Astrocyte (in vitro differentiated cells and primary cell): ENCODE results near the gene CAPZA2. TPM values are rescaled to one million over a fixed set of nuclear protein-coding genes. Genes with fewer than 3 reads are reported as not detected.

ENCODE experiments used
- DNase-seq: peaks from one replicate; pipeline ENCODE4 v3.0.0-alpha.2; 2010; ENCODE audit warnings: low read depth
- FAIRE-seq: peaks from 2 replicates; lab custom pipeline; 2011; peaks lifted over from hg19 to GRCh38; lab: Jason Lieb, UNC
- H2AFZ ChIP-seq: 2 replicates; pipeline ENCODE4 v1.6.0; 2012; ENCODE audit warnings: low read depth, low read length, inconsistent platforms
- H3K27ac ChIP-seq: 2 replicates; pipeline ENCODE4 v1.5.1; 2011; ENCODE audit warnings: low read depth, low read length, inconsistent platforms
- H3K27me3 ChIP-seq: 2 replicates; pipeline ENCODE4 v1.6.0; 2011; ENCODE audit warnings: low read length, inconsistent platforms; ENCODE audit not compliant: insufficient read depth
- H3K36me3 ChIP-seq: 2 replicates; pipeline ENCODE4 v1.5.1; 2011; ENCODE audit warnings: low read length, inconsistent platforms; ENCODE audit not compliant: insufficient read depth
- H3K4me1 ChIP-seq: 2 replicates; pipeline ENCODE4 v1.5.1; 2011; ENCODE audit warnings: low read length, inconsistent platforms; ENCODE audit not compliant: insufficient read depth
- H3K4me2 ChIP-seq: 2 replicates; pipeline ENCODE4 v1.6.0; 2012; ENCODE audit warnings: low read length, inconsistent platforms
- H3K4me3 ChIP-seq: 2 replicates; pipeline ENCODE4 v1.5.1; 2011; ENCODE audit warnings: low read depth, mild to moderate bottlenecking, low read length, inconsistent platforms; ENCODE audit not compliant: insufficient read depth
- H3K79me2 ChIP-seq: 2 replicates; pipeline ENCODE4 v1.6.0; 2012; ENCODE audit warnings: mild to moderate bottlenecking, low read length, inconsistent platforms; ENCODE audit not compliant: insufficient read depth
- H3K9ac ChIP-seq: 2 replicates; pipeline ENCODE4 v1.6.0; 2012; ENCODE audit warnings: mild to moderate bottlenecking, low read length, inconsistent platforms
- H3K9me3 ChIP-seq: 2 replicates; pipeline ENCODE4 v1.5.1; 2012; ENCODE audit warnings: low read depth, mild to moderate bottlenecking, low read length, inconsistent platforms; ENCODE audit not compliant: insufficient read depth
- H4K20me1 ChIP-seq: 2 replicates; pipeline ENCODE4 v1.6.0; 2012; ENCODE audit warnings: low read length, inconsistent platforms; ENCODE audit not compliant: insufficient read depth
- H3K27ac Mint-ChIP-seq: one replicate; pipeline ENCODE4 v1.8.0; 2021; ENCODE audit warnings: mild to moderate bottlenecking, mixed read lengths; ENCODE audit not compliant: unreplicated experiment
- H3K27me3 Mint-ChIP-seq: one replicate; pipeline ENCODE4 v1.8.0; 2021; ENCODE audit warnings: low read depth, mixed read lengths; ENCODE audit not compliant: unreplicated experiment
- H3K36me3 Mint-ChIP-seq: one replicate; pipeline ENCODE4 v1.8.0; 2021; ENCODE audit warnings: low read depth, mixed read lengths; ENCODE audit not compliant: unreplicated experiment
- H3K4me1 Mint-ChIP-seq: one replicate; pipeline ENCODE4 v1.8.0; 2021; ENCODE audit warnings: low read depth, mixed read lengths; ENCODE audit not compliant: unreplicated experiment
- H3K4me3 Mint-ChIP-seq: one replicate; pipeline ENCODE4 v1.8.0; 2021; ENCODE audit warnings: mild to moderate bottlenecking, moderate library complexity, mixed read lengths; ENCODE audit not compliant: unreplicated experiment
- H3K9me3 Mint-ChIP-seq: one replicate; pipeline ENCODE4 v1.8.0; 2021; ENCODE audit warnings: mild to moderate bottlenecking, mixed read lengths; ENCODE audit not compliant: unreplicated experiment
- EZH2 ChIP-seq: IDR thresholded peaks from 2 replicates; pipeline ENCODE4 v1.6.1; 2012; ENCODE audit warnings: mild to moderate bottlenecking, low read length, inconsistent platforms; ENCODE audit not compliant: insufficient read depth
- total RNA-seq: library from RNA; stranded (reverse); gene quantifications from 2 replicates; pipeline ENCODE4 v1.2.1, GENCODE V29; 2021
- TF ChIP-seq, protein P1 (sequence below): IDR thresholded peaks from 2 replicates; pipeline ENCODE4 v1.5.1; 2011; ENCODE audit warnings: low read depth, mild to moderate bottlenecking, inconsistent platforms, low read length, moderate library complexity; ENCODE audit not compliant: insufficient read depth

Gene CAPZA2
- total RNA-seq, 1 donor from 2014 or later = 261 TPM

DNA sequence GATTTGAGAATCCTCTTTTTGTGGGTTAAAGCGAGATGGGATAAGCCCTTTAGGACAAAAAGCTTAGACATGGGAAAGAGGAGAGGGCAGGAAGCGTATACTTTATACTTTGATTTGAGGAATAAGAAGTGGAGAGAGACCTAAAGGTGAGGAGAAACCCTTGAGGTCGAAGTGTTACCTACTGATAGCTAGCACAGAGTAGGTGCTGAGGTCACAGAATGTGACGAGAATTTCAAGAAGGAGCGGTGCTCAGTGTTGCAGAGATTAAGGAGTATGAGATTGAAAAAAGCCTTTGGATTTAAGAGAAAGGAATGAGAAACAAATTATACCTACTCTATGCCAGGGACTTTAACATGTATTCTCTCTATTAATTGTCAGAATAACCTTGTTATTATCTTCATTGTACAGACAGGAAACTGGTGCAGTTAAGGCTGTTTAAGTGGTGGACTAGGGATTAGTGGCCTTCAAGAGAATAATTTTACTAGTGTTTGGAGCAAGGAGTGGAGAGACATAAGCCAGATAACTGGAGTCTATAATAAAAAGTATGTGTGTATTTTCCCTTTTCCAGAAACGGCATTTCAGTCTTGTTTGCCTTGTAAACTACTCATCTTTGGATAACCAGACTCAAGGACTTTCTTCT, 8.8 kb downstream of the CAPZA2 start:
- no peak for TF ChIP-seq EZH2
- TF ChIP-seq, protein P1, sequence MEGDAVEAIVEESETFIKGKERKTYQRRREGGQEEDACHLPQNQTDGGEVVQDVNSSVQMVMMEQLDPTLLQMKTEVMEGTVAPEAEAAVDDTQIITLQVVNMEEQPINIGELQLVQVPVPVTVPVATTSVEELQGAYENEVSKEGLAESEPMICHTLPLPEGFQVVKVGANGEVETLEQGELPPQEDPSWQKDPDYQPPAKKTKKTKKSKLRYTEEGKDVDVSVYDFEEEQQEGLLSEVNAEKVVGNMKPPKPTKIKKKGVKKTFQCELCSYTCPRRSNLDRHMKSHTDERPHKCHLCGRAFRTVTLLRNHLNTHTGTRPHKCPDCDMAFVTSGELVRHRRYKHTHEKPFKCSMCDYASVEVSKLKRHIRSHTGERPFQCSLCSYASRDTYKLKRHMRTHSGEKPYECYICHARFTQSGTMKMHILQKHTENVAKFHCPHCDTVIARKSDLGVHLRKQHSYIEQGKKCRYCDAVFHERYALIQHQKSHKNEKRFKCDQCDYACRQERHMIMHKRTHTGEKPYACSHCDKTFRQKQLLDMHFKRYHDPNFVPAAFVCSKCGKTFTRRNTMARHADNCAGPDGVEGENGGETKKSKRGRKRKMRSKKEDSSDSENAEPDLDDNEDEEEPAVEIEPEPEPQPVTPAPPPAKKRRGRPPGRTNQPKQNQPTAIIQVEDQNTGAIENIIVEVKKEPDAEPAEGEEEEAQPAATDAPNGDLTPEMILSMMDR = no peak
- H3K4me2 ChIP-seq = peak overlapping the region; percentile 24
- H3K27ac Mint-ChIP-seq = no peak overlapping the region
- no peak overlapping the region for H3K27ac ChIP-seq
- peaks cover 41% of the 10 kb centered on the region for H3K4me1 Mint-ChIP-seq
- H3K36me3 ChIP-seq = no peaks in the 10 kb centered on the region
- peaks cover 3% of the 10 kb centered on the region for H3K36me3 Mint-ChIP-seq
- H3K9me3 Mint-ChIP-seq = no peaks in the 10 kb centered on the region
- H3K27me3 ChIP-seq = no peaks in the 10 kb centered on the region
- H2AFZ ChIP-seq = no peak overlapping the region
- H3K4me1 ChIP-seq = no peaks in the 10 kb centered on the region
- no peak for FAIRE-seq
- no peak overlapping the region for H3K4me3 ChIP-seq
- no peak overlapping the region for H3K9ac ChIP-seq
- DNase-seq = no peak
- no peak overlapping the region for H3K4me3 Mint-ChIP-seq
- no peaks in the 10 kb centered on the region for H3K27me3 Mint-ChIP-seq
- H3K9me3 ChIP-seq = no peaks in the 10 kb centered on the region
- H3K79me2 ChIP-seq = peaks cover 99% of the 10 kb centered on the region
- H4K20me1 ChIP-seq = peaks cover 97% of the 10 kb centered on the region

DNA sequence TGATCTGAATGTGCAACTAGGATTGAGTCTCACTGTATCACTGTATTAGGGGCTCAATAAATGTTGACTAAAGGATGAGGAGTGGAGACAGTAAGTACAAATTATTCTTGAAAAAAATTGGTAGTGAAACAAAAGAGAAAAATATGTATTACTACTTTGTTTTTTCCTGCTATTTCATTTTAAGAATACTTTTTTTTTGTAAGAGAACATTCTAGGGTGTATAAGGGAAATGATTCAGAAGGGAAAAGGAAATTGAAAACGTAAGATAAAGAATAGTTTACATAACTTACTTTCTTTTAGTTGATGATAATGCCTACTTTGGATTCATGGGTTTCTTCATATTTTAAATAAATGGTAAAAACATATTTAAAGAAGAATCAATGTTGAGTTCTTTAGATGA, 9.6 kb downstream of the CAPZA2 start:
- H3K9ac ChIP-seq = no peak overlapping the region
- no peaks in the 10 kb centered on the region for H3K27me3 ChIP-seq
- no peak overlapping the region for H3K4me3 ChIP-seq
- H3K79me2 ChIP-seq = peaks cover 99% of the 10 kb centered on the region
- H2AFZ ChIP-seq = no peak overlapping the region
- no peaks in the 10 kb centered on the region for H3K27me3 Mint-ChIP-seq
- H3K36me3 ChIP-seq = no peaks in the 10 kb centered on the region
- H4K20me1 ChIP-seq = peaks cover 98% of the 10 kb centered on the region
- peaks cover 37% of the 10 kb centered on the region for H3K4me1 Mint-ChIP-seq
- FAIRE-seq (no peak), DNase-seq (no peak)
- no peak overlapping the region for H3K27ac Mint-ChIP-seq
- H3K9me3 ChIP-seq = no peaks in the 10 kb centered on the region
- no peak overlapping the region for H3K4me3 Mint-ChIP-seq
- no peaks in the 10 kb centered on the region for H3K4me1 ChIP-seq
- no peaks in the 10 kb centered on the region for H3K9me3 Mint-ChIP-seq
- peaks cover 3% of the 10 kb centered on the region for H3K36me3 Mint-ChIP-seq
- H3K27ac ChIP-seq = no peak overlapping the region
- H3K4me2 ChIP-seq = peak overlapping the region; percentile 24
- TF ChIP-seq EZH2 = no peak
- TF ChIP-seq, protein P1 = no peak

DNA sequence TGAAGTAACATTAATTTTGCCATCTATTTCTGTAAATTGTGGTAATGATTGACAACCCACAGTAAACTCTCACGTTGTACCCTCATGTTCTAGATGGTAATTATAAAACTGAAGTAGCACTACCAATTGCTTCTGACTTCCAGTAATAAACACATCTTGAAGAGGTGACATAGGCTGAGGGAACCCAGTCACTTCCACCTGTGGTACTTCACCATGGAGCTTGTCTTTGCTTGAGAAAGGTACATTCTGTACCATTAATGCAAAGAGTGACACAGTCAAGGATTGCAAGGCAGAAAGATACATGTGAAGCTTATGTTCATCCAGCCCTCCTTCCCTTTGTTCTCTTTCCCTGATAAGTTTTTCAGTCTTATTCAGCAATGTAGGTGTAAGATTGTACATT, 11.2 kb downstream of the CAPZA2 start:
- no peak for FAIRE-seq
- TF ChIP-seq, protein P1 = no peak
- no peak for TF ChIP-seq EZH2
- H3K36me3 Mint-ChIP-seq = peaks cover 3% of the 10 kb centered on the region
- peaks cover 97% of the 10 kb centered on the region for H4K20me1 ChIP-seq
- no peak overlapping the region for H3K4me3 Mint-ChIP-seq
- H3K9ac ChIP-seq = no peak overlapping the region
- H3K9me3 ChIP-seq = no peaks in the 10 kb centered on the region
- H2AFZ ChIP-seq = no peak overlapping the region
- no peak overlapping the region for H3K27ac ChIP-seq
- peaks cover 99% of the 10 kb centered on the region for H3K79me2 ChIP-seq
- peaks cover 29% of the 10 kb centered on the region for H3K4me1 Mint-ChIP-seq
- H3K27ac Mint-ChIP-seq = no peak overlapping the region
- no peak overlapping the region for H3K4me2 ChIP-seq
- no peaks in the 10 kb centered on the region for H3K9me3 Mint-ChIP-seq
- H3K4me3 ChIP-seq = no peak overlapping the region
- no peaks in the 10 kb centered on the region for H3K4me1 ChIP-seq
- no peak for DNase-seq
- H3K27me3 Mint-ChIP-seq = no peaks in the 10 kb centered on the region
- no peaks in the 10 kb centered on the region for H3K27me3 ChIP-seq
- H3K36me3 ChIP-seq = no peaks in the 10 kb centered on the region
